GM12892 (cell line): Measurements from ENCODE around the gene TUB.

Experiments used
- POLR2A ChIP-seq: IDR thresholded peaks from 2 replicates; pipeline ENCODE4 v1.6.1; 2011; ENCODE audit warnings: low read depth, low read length, control low read depth
- POLR2AphosphoS5 ChIP-seq: IDR thresholded peaks from 2 replicates; pipeline ENCODE4 v1.6.1; 2011; ENCODE audit warnings: low read depth, low read length, control low read depth
- TAF1 ChIP-seq: IDR thresholded peaks from 2 replicates; pipeline ENCODE4 v1.6.1; 2011; ENCODE audit warnings: low read depth, mild to moderate bottlenecking, control low read depth, low read length, borderline replicate concordance

GRCh38 chr11:8108421-8108820 lies 27.4 kb downstream of the TUB start:
- TF ChIP-seq POLR2A (no peak), POLR2AphosphoS5 (no peak), TAF1 (no peak)
